Neuron (in vitro differentiated cells): ENCODE measurements around the gene HEBP2.
A peak's percentile ranks its signal among the peaks of the same experiment; 100 is the strongest.
"Not testable (repeated sequence)": the region's sequence is repeated elsewhere in the genome, so short reads cannot be mapped to it uniquely, and the experiment has no call there.

Source experiments
- H2AFZ ChIP-seq: one replicate; pipeline ENCODE4 v1.6.1; 2013; ENCODE audit warnings: low read depth, mild to moderate bottlenecking, inconsistent platforms, low read length, moderate library complexity
- H3K27me3 ChIP-seq: one replicate; pipeline ENCODE4 v1.6.1; 2013; ENCODE audit warnings: low read length; ENCODE audit not compliant: insufficient read depth
- H3K36me3 ChIP-seq: one replicate; pipeline ENCODE4 v1.6.1; 2013; ENCODE audit warnings: low read length; ENCODE audit not compliant: insufficient read depth
- H3K4me1 ChIP-seq: one replicate; pipeline ENCODE4 v1.6.1; 2013; ENCODE audit warnings: low read length; ENCODE audit not compliant: insufficient read depth
- H3K4me3 ChIP-seq: 2 replicates; pipeline ENCODE4 v1.5.1; 2013; ENCODE audit warnings: mild to moderate bottlenecking, low read length, moderate library complexity
- H3K9me3 ChIP-seq: one replicate; pipeline ENCODE4 v1.6.1; 2013; ENCODE audit warnings: low read length

HEBP2 gene, protein sequence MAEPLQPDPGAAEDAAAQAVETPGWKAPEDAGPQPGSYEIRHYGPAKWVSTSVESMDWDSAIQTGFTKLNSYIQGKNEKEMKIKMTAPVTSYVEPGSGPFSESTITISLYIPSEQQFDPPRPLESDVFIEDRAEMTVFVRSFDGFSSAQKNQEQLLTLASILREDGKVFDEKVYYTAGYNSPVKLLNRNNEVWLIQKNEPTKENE

GRCh38 chr6:138403801-138404665 lies at the start of gene HEBP2:
Gene HEBP2 (plus strand): TSS chr6:138404223. CDS start chr6:138404496, 273 bp downstream.
- peak within 1 kb of the TSS; percentile 77 for H3K4me3 ChIP-seq
- peak within 1 kb of the TSS; percentile 81 for H2AFZ ChIP-seq
- H3K9me3 ChIP-seq = no peaks in the 10 kb centered on the region
- H3K4me1 ChIP-seq = peaks cover 6% of the 10 kb centered on the region
- peaks cover 3% of the 10 kb centered on the region for H3K27me3 ChIP-seq
- peaks cover 22% of the 10 kb centered on the region for H3K36me3 ChIP-seq

- H3K27me3 ChIP-seq = no peaks in the 10 kb centered on the region
- H3K4me1 ChIP-seq = no peaks in the 10 kb centered on the region
- no peaks in the 10 kb centered on the region for H3K36me3 ChIP-seq
Measured at GRCh38 chr6:138357928-138358327, 46.1 kb upstream of the HEBP2 start.

GRCh38 chr6:138368684-138369083 lies 35.3 kb upstream of the HEBP2 start:
- not testable (repeated sequence) for H3K27me3 ChIP-seq, H3K4me3 ChIP-seq, H2AFZ ChIP-seq, H3K4me1 ChIP-seq, H3K36me3 ChIP-seq, H3K9me3 ChIP-seq

More at GRCh38 chr6:138357928-138358327, 46.1 kb upstream of the HEBP2 start:
- Histone ChIP-seq H2AFZ (no peak overlapping the region), H3K9me3 (no peaks in the 10 kb centered on the region), H3K4me3 (no peak overlapping the region)

DNA sequence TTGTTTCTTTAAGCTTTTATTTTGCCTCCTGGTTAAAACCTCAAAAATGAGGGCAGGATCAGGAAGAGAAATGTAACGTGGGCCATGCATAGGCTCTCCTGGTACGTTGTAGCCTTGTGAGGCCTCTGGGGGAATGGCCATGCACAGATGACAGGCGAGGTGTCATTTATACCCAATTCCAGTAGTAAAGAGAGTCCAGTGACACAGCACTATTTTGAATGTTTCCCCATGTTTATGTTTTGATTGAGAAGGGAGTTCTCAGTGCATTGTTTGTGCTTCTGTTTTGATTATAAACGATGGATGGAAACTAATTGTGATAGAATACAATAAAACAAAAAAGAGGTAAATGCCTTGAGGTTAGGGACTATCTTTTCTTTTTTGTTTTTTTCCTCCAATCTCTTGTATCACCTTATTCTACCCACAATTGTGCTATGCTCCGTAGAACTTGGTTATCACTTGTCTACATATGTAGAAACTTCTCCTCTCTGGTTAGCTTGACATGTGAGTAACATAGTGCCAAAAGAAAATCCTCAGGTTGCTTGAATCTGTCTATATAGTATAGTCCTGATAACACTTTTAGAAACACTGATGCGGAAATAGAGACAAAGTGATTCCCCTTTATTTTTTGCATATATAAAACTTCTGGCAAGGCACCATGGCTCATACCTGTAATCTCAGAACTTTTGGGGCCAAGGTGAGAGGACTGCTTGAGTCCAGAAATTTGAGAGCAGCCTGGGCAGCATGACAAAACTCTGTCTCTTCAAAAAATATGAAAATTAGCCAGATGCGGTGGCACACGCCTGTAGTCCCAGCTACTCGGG lies 33.2 kb upstream of the HEBP2 start:
- H3K4me3 ChIP-seq = no peak overlapping the region
- H3K36me3 ChIP-seq = no peaks in the 10 kb centered on the region
- no peaks in the 10 kb centered on the region for H3K9me3 ChIP-seq
- no peaks in the 10 kb centered on the region for H3K4me1 ChIP-seq
- no peak overlapping the region for H2AFZ ChIP-seq
- H3K27me3 ChIP-seq = no peaks in the 10 kb centered on the region

DNA sequence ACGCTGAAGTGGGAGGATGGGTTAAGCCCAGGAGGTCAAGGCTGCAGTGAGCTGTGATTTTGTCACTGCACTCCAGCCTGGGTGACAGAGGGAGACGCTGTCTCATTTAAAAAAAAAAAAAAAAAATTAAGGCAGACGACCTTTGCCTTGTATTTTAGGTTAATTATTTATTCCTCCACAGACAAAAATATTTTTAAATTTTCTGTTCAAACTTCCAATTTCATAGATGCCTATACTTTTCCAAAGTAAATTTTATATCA lies 32.6 kb upstream of the HEBP2 start:
- H3K27me3 ChIP-seq = peaks cover 2% of the 10 kb centered on the region
- no peak overlapping the region for H3K4me3 ChIP-seq
- no peaks in the 10 kb centered on the region for H3K9me3 ChIP-seq
- no peaks in the 10 kb centered on the region for H3K4me1 ChIP-seq
- no peaks in the 10 kb centered on the region for H3K36me3 ChIP-seq
- H2AFZ ChIP-seq = no peak overlapping the region

GRCh38 chr6:138371720-138372119 lies 32.3 kb upstream of the HEBP2 start:
- Histone ChIP-seq H3K4me3 (no peak overlapping the region), H3K4me1 (no peaks in the 10 kb centered on the region), H3K27me3 (peaks cover 2% of the 10 kb centered on the region), H2AFZ (no peak overlapping the region), H3K9me3 (no peaks in the 10 kb centered on the region), H3K36me3 (no peaks in the 10 kb centered on the region)

DNA sequence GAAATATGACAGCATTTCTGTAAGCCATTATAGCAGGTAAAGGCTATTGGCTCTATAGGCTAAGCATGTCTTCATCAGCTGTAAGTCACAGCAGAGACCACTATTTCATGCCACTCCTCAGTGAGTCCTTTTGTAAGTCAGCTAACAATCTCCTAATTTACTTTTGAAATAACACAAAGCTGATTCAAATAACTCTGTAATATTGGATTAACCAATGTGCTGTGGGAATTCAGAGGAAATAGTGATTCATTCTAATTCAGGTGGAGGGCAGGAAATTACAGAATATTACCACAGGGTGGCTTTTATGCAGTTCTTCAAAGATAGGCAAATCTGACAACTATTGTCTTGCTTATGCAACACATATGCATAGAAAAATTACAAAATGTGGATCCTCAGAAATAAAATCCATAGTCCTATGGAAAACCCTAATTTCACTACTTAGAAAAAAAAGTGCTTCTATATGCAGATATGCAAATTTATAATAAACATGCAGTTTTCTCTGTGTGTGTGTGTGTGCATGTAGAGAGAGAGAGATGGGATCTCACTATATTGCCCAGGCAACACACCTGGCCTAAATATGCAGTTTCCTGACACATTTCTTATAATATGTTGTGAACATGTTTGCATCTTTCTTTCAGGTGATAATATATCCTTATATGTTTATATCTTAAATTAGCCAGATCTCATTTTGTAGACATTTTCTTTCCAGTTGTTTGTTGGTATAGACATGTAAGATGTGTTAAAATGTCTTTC lies 31.1 kb upstream of the HEBP2 start:
- Histone ChIP-seq H3K4me1 (no peaks in the 10 kb centered on the region), H2AFZ (no peak overlapping the region), H3K4me3 (no peak overlapping the region), H3K27me3 (peaks cover 3% of the 10 kb centered on the region), H3K9me3 (no peaks in the 10 kb centered on the region), H3K36me3 (no peaks in the 10 kb centered on the region)

- H3K4me3 ChIP-seq = no peak overlapping the region
- no peaks in the 10 kb centered on the region for H3K9me3 ChIP-seq
- H3K4me1 ChIP-seq = no peaks in the 10 kb centered on the region
Measured at GRCh38 chr6:138374230-138374629, 29.8 kb upstream of the HEBP2 start.

DNA sequence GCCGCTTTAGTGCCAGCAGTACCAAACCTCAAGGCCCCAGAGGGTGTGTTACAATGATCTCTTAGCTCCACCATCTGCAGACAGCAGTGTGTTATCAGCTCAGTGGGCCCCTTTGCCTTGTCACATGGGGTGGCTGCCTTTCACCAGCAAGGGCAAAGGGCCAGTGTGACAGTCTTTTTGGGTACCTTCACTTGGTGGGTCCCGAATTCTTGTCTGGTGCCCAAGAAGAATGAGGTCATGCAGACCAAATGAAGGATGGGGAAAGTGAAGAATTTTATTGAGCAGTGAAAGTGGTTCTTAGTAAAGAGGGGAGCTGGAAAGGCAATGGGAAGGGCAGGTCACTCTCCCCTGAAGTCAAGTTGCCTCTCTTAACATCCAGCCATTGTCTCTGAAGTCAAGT lies 29.2 kb upstream of the HEBP2 start:
- no peak overlapping the region for H3K4me3 ChIP-seq
- no peaks in the 10 kb centered on the region for H3K4me1 ChIP-seq
- H2AFZ ChIP-seq = no peak overlapping the region
- H3K27me3 ChIP-seq = peaks cover 3% of the 10 kb centered on the region
- H3K36me3 ChIP-seq = no peaks in the 10 kb centered on the region
- H3K9me3 ChIP-seq = no peaks in the 10 kb centered on the region

More at GRCh38 chr6:138374230-138374629, 29.8 kb upstream of the HEBP2 start:
- Histone ChIP-seq H3K27me3 (peaks cover 3% of the 10 kb centered on the region), H3K36me3 (no peaks in the 10 kb centered on the region), H2AFZ (no peak overlapping the region)

- Histone ChIP-seq H3K4me1 (no peaks in the 10 kb centered on the region), H2AFZ (no peak overlapping the region), H3K4me3 (no peak overlapping the region), H3K9me3 (no peaks in the 10 kb centered on the region), H3K36me3 (no peaks in the 10 kb centered on the region), H3K27me3 (peaks cover 3% of the 10 kb centered on the region)
Measured at GRCh38 chr6:138377042-138377441, 27.0 kb upstream of the HEBP2 start.

DNA sequence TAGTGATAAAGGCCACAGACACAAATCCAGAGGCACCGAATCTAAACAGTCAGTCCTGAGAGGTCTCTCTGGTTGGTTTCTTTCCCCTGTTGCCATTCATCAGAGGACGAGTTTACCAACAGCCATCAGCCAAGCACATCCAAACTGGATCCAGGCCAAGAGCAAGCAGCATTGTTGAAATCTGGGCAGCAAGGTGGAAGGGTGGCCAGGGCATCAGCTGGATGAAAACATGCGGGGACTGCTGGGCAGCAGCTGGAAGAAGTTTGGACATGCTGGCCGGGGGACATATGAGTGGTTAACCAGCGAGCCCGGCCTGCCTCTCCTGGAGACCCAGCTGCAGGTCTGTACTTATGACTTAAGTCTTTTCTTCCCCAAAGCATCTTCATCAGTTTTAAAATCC lies 26.2 kb upstream of the HEBP2 start, which contains the start of gene SMIM28:
TSS of gene SMIM28 (plus strand) at position 62 of the 400 bp plus-strand sequence. CDS start at position 230, 168 bp downstream.
- no peaks in the 10 kb centered on the region for H3K36me3 ChIP-seq
- no peaks in the 10 kb centered on the region for H3K4me1 ChIP-seq
- H3K4me3 ChIP-seq = no peak within 1 kb of the TSS
- no peak within 1 kb of the TSS for H2AFZ ChIP-seq
- H3K27me3 ChIP-seq = peaks cover 3% of the 10 kb centered on the region
- no peaks in the 10 kb centered on the region for H3K9me3 ChIP-seq

DNA sequence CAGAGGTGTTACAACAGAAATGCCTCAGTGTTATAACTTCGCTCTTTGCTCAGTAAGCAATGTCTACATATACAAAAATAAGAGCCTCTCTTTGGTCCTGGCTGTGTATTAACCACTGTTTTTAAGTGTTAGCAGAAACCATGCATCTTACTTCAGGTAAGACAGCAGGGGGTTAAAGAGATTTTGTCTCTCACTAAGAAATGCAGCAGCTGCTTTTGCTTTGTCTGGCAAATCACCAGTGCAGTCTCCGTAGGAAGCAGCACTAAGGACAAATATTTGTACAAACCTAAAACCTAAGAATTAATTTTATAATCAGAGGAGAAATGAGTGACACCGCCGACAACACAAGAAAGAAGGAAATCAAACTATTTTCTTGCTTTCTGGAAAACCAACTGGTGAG lies 25.6 kb upstream of the HEBP2 start:
- H3K27me3 ChIP-seq = peaks cover 3% of the 10 kb centered on the region
- no peaks in the 10 kb centered on the region for H3K9me3 ChIP-seq
- H3K4me3 ChIP-seq = no peak overlapping the region
- no peaks in the 10 kb centered on the region for H3K4me1 ChIP-seq
- no peak overlapping the region for H2AFZ ChIP-seq
- no peaks in the 10 kb centered on the region for H3K36me3 ChIP-seq
